Gastroesophageal sphincter (tissue), 3 donors: ENCODE measurements around the gene TRIM17.

ENCODE experiments used
- EP300 ChIP-seq: sonication (generic); formaldehyde crosslinking; IDR thresholded peaks from one replicate; pipeline ENCODE4 v1.6.1; 2017; ENCODE audit warnings: antibody characterized with exemption, mild to moderate bottlenecking
- POLR2A ChIP-seq, 2 donors: fragments of 450-650 bp; IDR thresholded peaks; one replicate each; pipeline ENCODE4 v1.6.1; 2017; ENCODE audit warnings: antibody characterized with exemption in 2 of 2, mild to moderate bottlenecking in 2 of 2, moderate library complexity in 1 of 2
- TF ChIP-seq, protein P1 (sequence below), 4 experiments: fragments of 200-600 bp in 2 of 4; fragments of 450-650 bp in 2 of 4; sonication (generic) in 1 of 4; IDR thresholded peaks; one replicate each; pipeline ENCODE4 v1.5.1; 2017 to 2019; ENCODE audit warnings: antibody characterized with exemption in 4 of 4, mild to moderate bottlenecking in 2 of 4, moderate library complexity in 2 of 4

DNA sequence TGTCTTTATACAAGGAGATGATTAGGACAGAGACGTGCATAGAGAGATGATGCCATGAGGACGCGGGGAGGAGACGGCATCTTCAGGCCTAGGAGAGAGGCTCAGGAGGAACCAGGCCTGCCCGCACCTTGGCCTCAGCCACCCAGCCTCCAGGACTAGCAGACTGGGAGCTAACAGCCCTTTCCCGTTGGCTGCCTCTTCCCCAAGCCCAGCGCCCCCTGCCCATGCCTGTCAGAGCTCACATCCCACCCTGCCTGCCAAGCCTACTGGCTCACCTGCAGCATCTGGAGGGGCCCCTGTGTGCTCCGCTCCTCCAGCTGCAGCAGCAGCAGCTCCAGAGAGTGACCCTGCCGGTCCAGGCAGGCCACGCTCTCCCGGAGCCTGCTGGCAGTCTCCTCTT is 6.0 kb downstream of the TRIM17 start:
- TF ChIP-seq, protein P1, sequence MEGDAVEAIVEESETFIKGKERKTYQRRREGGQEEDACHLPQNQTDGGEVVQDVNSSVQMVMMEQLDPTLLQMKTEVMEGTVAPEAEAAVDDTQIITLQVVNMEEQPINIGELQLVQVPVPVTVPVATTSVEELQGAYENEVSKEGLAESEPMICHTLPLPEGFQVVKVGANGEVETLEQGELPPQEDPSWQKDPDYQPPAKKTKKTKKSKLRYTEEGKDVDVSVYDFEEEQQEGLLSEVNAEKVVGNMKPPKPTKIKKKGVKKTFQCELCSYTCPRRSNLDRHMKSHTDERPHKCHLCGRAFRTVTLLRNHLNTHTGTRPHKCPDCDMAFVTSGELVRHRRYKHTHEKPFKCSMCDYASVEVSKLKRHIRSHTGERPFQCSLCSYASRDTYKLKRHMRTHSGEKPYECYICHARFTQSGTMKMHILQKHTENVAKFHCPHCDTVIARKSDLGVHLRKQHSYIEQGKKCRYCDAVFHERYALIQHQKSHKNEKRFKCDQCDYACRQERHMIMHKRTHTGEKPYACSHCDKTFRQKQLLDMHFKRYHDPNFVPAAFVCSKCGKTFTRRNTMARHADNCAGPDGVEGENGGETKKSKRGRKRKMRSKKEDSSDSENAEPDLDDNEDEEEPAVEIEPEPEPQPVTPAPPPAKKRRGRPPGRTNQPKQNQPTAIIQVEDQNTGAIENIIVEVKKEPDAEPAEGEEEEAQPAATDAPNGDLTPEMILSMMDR (IDR thresholded peaks at IDR 0.05) = no peak
- TF ChIP-seq POLR2A (IDR thresholded peaks at IDR 0.05) (no peak), EP300 (no peak)
